HEK293 (cell line): ENCODE data around the gene HIF1AN.

Source experiments
- CTCF ChIA-PET: fragments of 350-600 bp; formaldehyde crosslinking; extraction: SDS; loops from one replicate; lab custom pipeline; 2021; ENCODE audit warnings: antibody characterized with exemption; lab: Yijun Ruan, JAX
- POLR2A ChIA-PET: fragments of 300-600 bp; formaldehyde crosslinking; extraction: SDS; loops from one replicate; lab custom pipeline; 2020; ENCODE audit warnings: antibody characterized with exemption, inconsistent platforms; lab: Yijun Ruan, JAX
- H3K27ac ChIP-seq: fragments of 200-500 bp; sonication (Bioruptor generic); 2 replicates; pipeline ENCODE4 v1.5.1; 2014; ENCODE audit warnings: low read depth, low read length, control low read depth, inconsistent platforms; ENCODE audit errors: extremely low read depth
- H3K36me3 ChIP-seq, 2 experiments: fragments of 200-500 bp in 1 of 2; sonication (Bioruptor generic) in 1 of 2; 1 replicate in 1 of 2; 2 replicates in 1 of 2; pipeline ENCODE4 v1.5.1; 2014 to 2017; ENCODE audit warnings: inconsistent platforms in 2 of 2, low read length in 2 of 2; ENCODE audit not compliant: control insufficient read depth in 2 of 2, insufficient read depth in 1 of 2
- H3K4me1 ChIP-seq: fragments of 200-500 bp; sonication (Bioruptor generic); 2 replicates; pipeline ENCODE4 v1.5.1; 2014; ENCODE audit warnings: mild to moderate bottlenecking, low read length, inconsistent platforms; ENCODE audit not compliant: control insufficient read depth, insufficient read depth
- H3K4me3 ChIP-seq: 2 replicates; pipeline ENCODE4 v1.5.1; 2011; ENCODE audit warnings: low read depth, mild to moderate bottlenecking, control low read depth, low read length, moderate library complexity
- H3K9me3 ChIP-seq: fragments of 200-500 bp; sonication (Bioruptor generic); 2 replicates; pipeline ENCODE4 v1.5.1; 2014; ENCODE audit warnings: low read depth, low read length, inconsistent platforms; ENCODE audit not compliant: control insufficient read depth, insufficient read depth
- BCL11B ChIP-seq: fragments of 450-650 bp; formaldehyde crosslinking; IDR thresholded peaks from 2 replicates; pipeline ENCODE4 v1.5.1; 2016; ENCODE audit warnings: low read depth, missing biosample characterization, missing genetic modification characterization
- CTCF ChIP-seq: fragments of 450-650 bp; formaldehyde crosslinking; IDR thresholded peaks from 2 replicates; pipeline ENCODE4 v1.5.1; 2016; ENCODE audit warnings: missing biosample characterization, missing genetic modification characterization
- KLF16 ChIP-seq: fragments of 450-650 bp; formaldehyde crosslinking; IDR thresholded peaks from 2 replicates; pipeline ENCODE4 v1.5.1; 2017; ENCODE audit warnings: missing biosample characterization, missing genetic modification characterization
- ZBTB26 ChIP-seq: fragments of 450-650 bp; formaldehyde crosslinking; optimal IDR thresholded peaks from 2 replicates; pipeline ENCODE3; 2016; ENCODE audit warnings: missing biosample characterization, mild to moderate bottlenecking, missing genetic modification characterization
- ZBTB44 ChIP-seq: fragments of 450-650 bp; IDR thresholded peaks from 2 replicates; pipeline ENCODE4 v1.5.1; 2018; ENCODE audit warnings: missing biosample characterization, mild to moderate bottlenecking, missing genetic modification characterization
- ZBTB49 ChIP-seq: fragments of 450-650 bp; formaldehyde crosslinking; IDR thresholded peaks from 2 replicates; pipeline ENCODE4 v1.5.1; 2016; ENCODE audit warnings: missing biosample characterization, missing genetic modification characterization, low read depth
- ZFP3 ChIP-seq: fragments of 450-650 bp; formaldehyde crosslinking; IDR thresholded peaks from 2 replicates; pipeline ENCODE4 v1.5.1; 2016; ENCODE audit warnings: low read depth, missing biosample characterization, missing genetic modification characterization
- ZNF302 ChIP-seq: fragments of 450-650 bp; formaldehyde crosslinking; IDR thresholded peaks from 2 replicates; pipeline ENCODE4 v1.5.1; 2016; ENCODE audit warnings: missing biosample characterization, missing genetic modification characterization, low read depth
- ZNF555 ChIP-seq: fragments of 450-650 bp; formaldehyde crosslinking; conservative IDR thresholded peaks from 2 replicates; pipeline ENCODE4 v1.5.1; 2017; ENCODE audit warnings: missing biosample characterization, mild to moderate bottlenecking, missing genetic modification characterization, inconsistent platforms
- ZNF561 ChIP-seq: fragments of 450-650 bp; IDR thresholded peaks from 2 replicates; pipeline ENCODE4 v1.5.1; 2018; ENCODE audit warnings: missing biosample characterization, missing genetic modification characterization, borderline replicate concordance
- ZNF639 ChIP-seq: fragments of 450-650 bp; formaldehyde crosslinking; IDR thresholded peaks from 2 replicates; pipeline ENCODE4 v1.5.1; 2016; ENCODE audit warnings: missing biosample characterization, missing genetic modification characterization
- ZNF654 ChIP-seq: fragments of 450-650 bp; formaldehyde crosslinking; IDR thresholded peaks from 2 replicates; pipeline ENCODE4 v1.5.1; 2016; ENCODE audit warnings: low read depth, missing biosample characterization, missing genetic modification characterization
- ZNF843 ChIP-seq: fragments of 450-650 bp; formaldehyde crosslinking; IDR thresholded peaks from 2 replicates; pipeline ENCODE4 v1.5.1; 2016; ENCODE audit warnings: missing biosample characterization, missing genetic modification characterization

The HIF1AN gene

GRCh38 chr10:100508266-100508665 lies 27.5 kb upstream of the HIF1AN start:
- H3K9me3 ChIP-seq = no peaks in the 10 kb centered on the region
- H3K4me1 ChIP-seq = no peaks in the 10 kb centered on the region
- ChIA-PET POLR2A (no interaction called here), CTCF (interaction anchor here (0.6 to 8.8 kb wide), 30 partner anchors 9 to 662 kb away, joined by 3 to 97 read pairs (median 5); no protein-coding TSS in a partner anchor)
- no peak for TF ChIP-seq BCL11B (tag by site-specific recombination)
- no peak for TF ChIP-seq ZBTB44 (tag by site-specific recombination)
- TF ChIP-seq ZNF302 (tag by site-specific recombination) = no peak
- no peak for TF ChIP-seq ZNF561
- TF ChIP-seq ZBTB49 (tag by site-specific recombination) = no peak
- TF ChIP-seq ZBTB26 (tag by site-specific recombination) = no peak
- TF ChIP-seq ZNF639 (tag by site-specific recombination) = no peak
- no peak for TF ChIP-seq KLF16 (tag by site-specific recombination)
- H3K4me3 ChIP-seq = no peak overlapping the region
- peaks cover 0 to 60% of the 10 kb centered on the region in 2 experiments; a peak in 1 of 3 replicates for H3K36me3 ChIP-seq
- no peak overlapping the region for H3K27ac ChIP-seq

GRCh38 chr10:100508691-100509150 lies 27.0 kb upstream of the HIF1AN start:
- CTCF ChIA-PET = interaction anchor here (0.6 to 8.8 kb wide), 40 partner anchors 8 to 663 kb away, joined by 3 to 97 read pairs (median 5); partner anchors contain the start of gene HIF1AN
- Histone ChIP-seq H3K4me3 (no peak overlapping the region), H3K27ac (no peak overlapping the region), H3K36me3 (peaks cover 0 to 60% of the 10 kb centered on the region in 2 experiments; a peak in 1 of 3 replicates), H3K9me3 (no peaks in the 10 kb centered on the region), H3K4me1 (no peaks in the 10 kb centered on the region)
- TF ChIP-seq CTCF (tag by site-specific recombination) (peak; percentile 69), ZFP3 (tag by site-specific recombination) (no peak), ZNF555 (no peak), ZNF843 (tag by site-specific recombination) (no peak), ZNF654 (tag by site-specific recombination) (peak; percentile 76)
- POLR2A ChIA-PET = no interaction called here
